Measurements from ENCODE around the gene SH2D6.
"Not testable (repeated sequence)": the region's sequence is repeated elsewhere in the genome, so short reads cannot be mapped to it uniquely, and the experiment has no call there.

The SH2D6 gene

DNA sequence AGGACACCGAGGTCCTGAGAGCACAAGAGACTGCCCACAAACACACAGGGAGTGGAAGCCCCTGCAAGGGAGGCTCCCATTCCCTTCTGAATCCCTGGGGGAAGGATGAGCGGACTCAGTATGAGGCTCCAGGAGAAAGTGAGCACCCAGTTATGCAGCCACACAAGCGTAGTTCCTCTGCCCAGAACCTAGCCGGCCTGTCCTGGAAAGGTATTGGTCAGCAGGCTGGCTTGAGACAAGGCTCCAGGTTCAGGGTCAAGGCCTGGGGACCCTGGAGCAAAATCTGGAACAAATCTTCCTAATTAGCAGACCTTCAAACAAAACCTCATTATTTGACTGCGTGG, 7.1 kb upstream of the SH2D6 start:
- H3K79me2 ChIP-seq (ENCODE audit: low read length), result no peaks in the 10 kb centered on the region
- H3K4me3 ChIP-seq (ENCODE audit: low read length), result no peak overlapping the region
- no peak overlapping the region for H3K27ac ChIP-seq (ENCODE audit: low read length)
- TF ChIP-seq, protein P1, sequence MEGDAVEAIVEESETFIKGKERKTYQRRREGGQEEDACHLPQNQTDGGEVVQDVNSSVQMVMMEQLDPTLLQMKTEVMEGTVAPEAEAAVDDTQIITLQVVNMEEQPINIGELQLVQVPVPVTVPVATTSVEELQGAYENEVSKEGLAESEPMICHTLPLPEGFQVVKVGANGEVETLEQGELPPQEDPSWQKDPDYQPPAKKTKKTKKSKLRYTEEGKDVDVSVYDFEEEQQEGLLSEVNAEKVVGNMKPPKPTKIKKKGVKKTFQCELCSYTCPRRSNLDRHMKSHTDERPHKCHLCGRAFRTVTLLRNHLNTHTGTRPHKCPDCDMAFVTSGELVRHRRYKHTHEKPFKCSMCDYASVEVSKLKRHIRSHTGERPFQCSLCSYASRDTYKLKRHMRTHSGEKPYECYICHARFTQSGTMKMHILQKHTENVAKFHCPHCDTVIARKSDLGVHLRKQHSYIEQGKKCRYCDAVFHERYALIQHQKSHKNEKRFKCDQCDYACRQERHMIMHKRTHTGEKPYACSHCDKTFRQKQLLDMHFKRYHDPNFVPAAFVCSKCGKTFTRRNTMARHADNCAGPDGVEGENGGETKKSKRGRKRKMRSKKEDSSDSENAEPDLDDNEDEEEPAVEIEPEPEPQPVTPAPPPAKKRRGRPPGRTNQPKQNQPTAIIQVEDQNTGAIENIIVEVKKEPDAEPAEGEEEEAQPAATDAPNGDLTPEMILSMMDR (IDR thresholded peaks at IDR 0.05; ENCODE audit: low read length), result no peak
- no peak for TF ChIP-seq EZH2 (optimal IDR thresholded peaks at IDR 0.05; ENCODE audit: low read depth, low read length)
- TF ChIP-seq EZH2phosphoT487 (IDR thresholded peaks at IDR 0.05; ENCODE audit: low read length), result no peak
- no peaks in the 10 kb centered on the region for H3K36me3 ChIP-seq (replicated peaks; ENCODE audit: insufficient read depth, low read length)
- no peaks in the 10 kb centered on the region for H3K9me3 ChIP-seq (replicated peaks; ENCODE audit: insufficient read depth, low read length)
- no peak for DNase-seq
- H3K27me3 ChIP-seq (replicated peaks; ENCODE audit: insufficient read depth, low read length), result no peaks in the 10 kb centered on the region
- no peaks in the 10 kb centered on the region for H4K20me1 ChIP-seq (ENCODE audit: insufficient read depth, low read length)
- peaks cover 24% of the 10 kb centered on the region for H3K4me1 ChIP-seq (ENCODE audit: low read length)
- H2AFZ ChIP-seq (ENCODE audit: low read length), result no peak overlapping the region
- no peak overlapping the region for H3K9ac ChIP-seq (ENCODE audit: low read length)
- H3K9me2 ChIP-seq (replicated peaks; ENCODE audit: insufficient read depth, low read length), result no peaks in the 10 kb centered on the region
- H3K4me2 ChIP-seq (ENCODE audit: low read depth, low read length), result no peak overlapping the region
- peaks cover 10% of the 10 kb centered on the region for H3F3A ChIP-seq (ENCODE audit: insufficient read depth, low read length)

DNA sequence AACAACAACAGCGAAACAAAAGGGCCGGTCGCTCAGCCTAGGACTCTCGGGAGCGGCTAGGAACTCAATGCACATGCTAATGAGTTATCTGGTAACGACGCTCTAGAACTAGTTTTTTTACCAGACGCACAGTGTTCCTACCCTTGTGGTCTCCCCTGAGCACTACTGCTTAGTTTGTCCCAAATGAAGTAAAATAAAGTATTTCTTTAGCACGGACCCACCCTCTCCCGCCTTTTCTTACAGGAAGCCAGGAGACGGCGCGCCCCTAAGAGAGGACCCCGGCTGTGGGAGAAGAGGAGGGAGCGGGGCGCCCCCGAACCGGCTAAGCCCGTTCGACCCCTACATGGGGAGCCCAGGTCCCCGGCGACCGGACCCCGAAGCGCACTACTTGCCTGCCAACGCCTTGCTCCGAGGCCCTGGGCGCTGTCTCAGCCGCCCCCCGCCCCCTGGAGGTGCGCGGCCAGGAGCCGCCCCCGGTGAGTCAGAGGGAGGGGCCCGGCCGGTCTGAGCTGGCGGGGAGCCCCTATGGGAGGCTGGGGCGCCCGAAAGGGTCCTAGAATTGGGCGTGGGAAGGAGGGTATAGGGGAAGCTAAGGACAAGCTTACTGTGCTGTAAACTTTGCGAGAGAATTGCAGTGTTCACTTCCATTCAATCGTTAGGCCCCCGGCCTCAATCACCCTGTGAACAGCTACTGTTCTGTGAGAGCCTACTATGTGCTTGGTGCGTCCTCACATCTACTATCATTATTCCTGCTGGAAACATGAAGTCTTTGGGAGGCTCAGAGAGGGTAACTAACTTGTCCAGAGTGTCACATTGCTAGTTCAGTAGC, 4.7 kb upstream of the SH2D6 start:
- no peak overlapping the region for H3K27ac ChIP-seq (ENCODE audit: low read length)
- H3K4me1 ChIP-seq (ENCODE audit: low read length), result peaks cover 17% of the 10 kb centered on the region
- TF ChIP-seq EZH2 (optimal IDR thresholded peaks at IDR 0.05; ENCODE audit: low read depth, low read length) (no peak), EZH2phosphoT487 (IDR thresholded peaks at IDR 0.05; ENCODE audit: low read length) (no peak)
- TF ChIP-seq, protein P1 (IDR thresholded peaks at IDR 0.05; ENCODE audit: low read length), result no peak
- H3K27me3 ChIP-seq (replicated peaks; ENCODE audit: insufficient read depth, low read length), result no peaks in the 10 kb centered on the region
- no peaks in the 10 kb centered on the region for H3K36me3 ChIP-seq (replicated peaks; ENCODE audit: insufficient read depth, low read length)
- peaks cover 6% of the 10 kb centered on the region for H3F3A ChIP-seq (ENCODE audit: insufficient read depth, low read length)
- H3K79me2 ChIP-seq (ENCODE audit: low read length), result no peaks in the 10 kb centered on the region
- no peak overlapping the region for H3K4me3 ChIP-seq (ENCODE audit: low read length)
- H4K20me1 ChIP-seq (ENCODE audit: insufficient read depth, low read length), result no peaks in the 10 kb centered on the region
- no peaks in the 10 kb centered on the region for H3K9me3 ChIP-seq (replicated peaks; ENCODE audit: insufficient read depth, low read length)
- no peak for DNase-seq
- H2AFZ ChIP-seq (ENCODE audit: low read length), result no peak overlapping the region
- H3K9me2 ChIP-seq (replicated peaks; ENCODE audit: insufficient read depth, low read length), result no peaks in the 10 kb centered on the region
- H3K9ac ChIP-seq (ENCODE audit: low read length), result no peak overlapping the region
- H3K4me2 ChIP-seq (ENCODE audit: low read depth, low read length), result no peak overlapping the region

DNA sequence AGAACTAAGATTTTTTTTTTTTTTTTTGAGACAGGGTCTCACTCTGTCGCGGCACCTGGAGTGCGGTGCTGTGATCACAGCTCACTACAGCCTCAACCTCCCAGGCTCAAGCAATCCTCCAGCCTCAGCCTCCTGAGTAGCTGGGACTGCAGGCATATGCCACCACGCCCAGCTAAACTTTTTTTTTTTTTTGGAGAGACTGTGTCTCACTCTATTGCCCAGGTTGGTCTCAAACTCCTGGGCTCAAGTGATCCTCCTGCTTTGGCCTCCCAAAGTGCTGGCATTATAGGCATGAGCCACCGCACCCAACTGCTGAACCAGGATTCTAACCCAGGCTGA, 4.1 kb upstream of the SH2D6 start:
- H3K4me2 ChIP-seq (ENCODE audit: low read depth, low read length); H3K36me3 ChIP-seq (replicated peaks; ENCODE audit: insufficient read depth, low read length); H4K20me1 ChIP-seq (ENCODE audit: insufficient read depth, low read length); H3K27me3 ChIP-seq (replicated peaks; ENCODE audit: insufficient read depth, low read length); H3K27ac ChIP-seq (ENCODE audit: low read length); H3K79me2 ChIP-seq (ENCODE audit: low read length); H2AFZ ChIP-seq (ENCODE audit: low read length); H3K9ac ChIP-seq (ENCODE audit: low read length); DNase-seq; H3K9me3 ChIP-seq (replicated peaks; ENCODE audit: insufficient read depth, low read length); H3K4me3 ChIP-seq (ENCODE audit: low read length); H3F3A ChIP-seq (ENCODE audit: insufficient read depth, low read length); H3K9me2 ChIP-seq (replicated peaks; ENCODE audit: insufficient read depth, low read length): not testable (repeated sequence)
- H3K4me1 ChIP-seq (ENCODE audit: low read length), result peaks cover 16% of the 10 kb centered on the region

DNA sequence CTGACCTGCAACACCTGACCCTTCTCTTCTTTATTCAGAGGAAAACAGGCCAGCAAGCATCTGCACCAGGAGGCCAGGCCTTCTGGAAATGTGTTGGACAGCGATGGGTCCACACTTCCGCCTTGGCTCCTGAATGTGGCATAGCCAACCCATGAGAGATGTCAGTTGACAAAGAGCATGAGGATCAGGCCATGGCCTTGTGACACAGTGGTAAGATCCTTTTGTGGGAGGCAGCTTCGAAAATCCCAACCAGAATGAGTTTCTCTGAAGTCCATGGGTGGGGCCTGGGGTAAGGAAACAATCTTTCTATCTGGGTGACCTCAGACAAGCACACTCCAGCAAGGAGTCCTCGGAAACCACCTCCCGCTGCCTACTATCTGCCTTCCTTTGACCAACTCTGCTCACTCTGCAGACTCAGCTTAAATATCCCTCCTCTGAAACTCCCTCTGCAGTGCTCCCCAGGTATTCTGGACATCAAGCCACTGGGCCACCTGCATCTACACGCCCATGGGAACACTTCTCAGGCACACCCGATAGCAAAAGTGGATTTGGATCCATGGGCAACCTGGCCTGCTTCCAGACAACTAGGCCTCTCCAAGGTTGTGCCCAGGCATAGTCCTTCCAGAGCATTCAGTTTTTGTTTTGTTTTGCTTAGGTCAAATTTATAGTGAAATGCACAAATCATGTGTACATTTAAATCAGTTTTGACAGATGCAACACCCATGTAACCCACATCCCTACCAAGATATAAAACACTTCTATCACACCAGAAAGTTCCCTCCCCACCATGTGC, 3.6 kb upstream of the SH2D6 start:
- H3K27ac ChIP-seq (ENCODE audit: low read length), result no peak overlapping the region
- TF ChIP-seq EZH2phosphoT487 (IDR thresholded peaks at IDR 0.05; ENCODE audit: low read length) (no peak), EZH2 (optimal IDR thresholded peaks at IDR 0.05; ENCODE audit: low read depth, low read length) (no peak)
- TF ChIP-seq, protein P1 (IDR thresholded peaks at IDR 0.05; ENCODE audit: low read length), result no peak
- peaks cover 10% of the 10 kb centered on the region for H3K4me1 ChIP-seq (ENCODE audit: low read length)
- H4K20me1 ChIP-seq (ENCODE audit: insufficient read depth, low read length), result no peaks in the 10 kb centered on the region
- no peaks in the 10 kb centered on the region for H3K79me2 ChIP-seq (ENCODE audit: low read length)
- no peaks in the 10 kb centered on the region for H3K9me2 ChIP-seq (replicated peaks; ENCODE audit: insufficient read depth, low read length)
- no peak overlapping the region for H3K4me2 ChIP-seq (ENCODE audit: low read depth, low read length)
- peaks cover 7% of the 10 kb centered on the region; the same call in 1 of the 2 replicates for H3F3A ChIP-seq (ENCODE audit: insufficient read depth, low read length)
- no peaks in the 10 kb centered on the region for H3K36me3 ChIP-seq (replicated peaks; ENCODE audit: insufficient read depth, low read length)
- H2AFZ ChIP-seq (ENCODE audit: low read length), result no peak overlapping the region
- DNase-seq, result no peak
- H3K9me3 ChIP-seq (replicated peaks; ENCODE audit: insufficient read depth, low read length), result no peaks in the 10 kb centered on the region
- no peak overlapping the region for H3K9ac ChIP-seq (ENCODE audit: low read length)
- no peak overlapping the region for H3K4me3 ChIP-seq (ENCODE audit: low read length)
- no peaks in the 10 kb centered on the region for H3K27me3 ChIP-seq (replicated peaks; ENCODE audit: insufficient read depth, low read length)

Data from MM.1S (cell line).